Measurements from ENCODE around the gene AIFM3. TPM values are rescaled to one million over a fixed set of nuclear protein-coding genes. Genes with fewer than 3 reads are reported as not detected.

AIFM3 gene
- total and polyA plus RNA-seq, 2 of the 13 experiments (the other 11 are each of a cell fraction or from before 2014, with no cell fraction given), result 9.0 to 15.3 TPM

DNA sequence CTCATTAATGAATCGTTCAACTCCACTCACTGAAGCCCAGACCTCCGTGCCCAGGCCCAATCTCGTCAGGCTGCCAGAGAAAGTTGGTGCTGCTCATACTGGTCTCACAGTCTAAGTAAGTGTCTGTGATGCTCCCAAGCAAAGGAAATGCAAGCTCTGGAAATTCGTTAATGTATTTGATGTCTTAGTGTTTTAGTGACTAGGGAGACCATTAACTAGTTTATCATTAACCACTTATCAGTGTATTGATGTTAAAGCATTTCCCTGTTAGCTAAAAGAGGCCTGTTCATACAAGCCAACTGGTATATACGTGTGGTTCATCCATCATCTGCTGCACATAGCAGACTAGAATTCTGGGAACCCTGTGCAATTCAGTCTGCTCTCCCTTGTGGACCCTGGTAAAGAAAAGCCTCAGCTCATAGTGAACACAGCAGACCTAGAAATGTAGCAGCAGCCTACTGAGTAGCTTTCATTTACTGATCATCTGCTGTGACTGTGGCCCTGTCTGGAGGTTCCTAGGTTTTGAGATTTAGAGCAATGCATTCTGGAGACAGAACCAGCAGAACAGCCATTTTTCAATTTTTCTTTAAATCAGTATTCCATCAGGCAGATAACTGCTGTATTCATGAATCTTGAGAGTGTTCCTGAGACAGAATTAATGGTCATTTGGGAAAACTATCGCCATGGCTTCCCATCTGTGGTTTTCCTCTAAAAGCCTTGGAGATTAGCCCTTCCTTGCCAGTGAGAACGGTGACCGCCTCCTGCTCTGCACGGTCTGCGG lies 15.7 kb upstream of the AIFM3 start (continued):
- TF ChIP-seq, protein P1, sequence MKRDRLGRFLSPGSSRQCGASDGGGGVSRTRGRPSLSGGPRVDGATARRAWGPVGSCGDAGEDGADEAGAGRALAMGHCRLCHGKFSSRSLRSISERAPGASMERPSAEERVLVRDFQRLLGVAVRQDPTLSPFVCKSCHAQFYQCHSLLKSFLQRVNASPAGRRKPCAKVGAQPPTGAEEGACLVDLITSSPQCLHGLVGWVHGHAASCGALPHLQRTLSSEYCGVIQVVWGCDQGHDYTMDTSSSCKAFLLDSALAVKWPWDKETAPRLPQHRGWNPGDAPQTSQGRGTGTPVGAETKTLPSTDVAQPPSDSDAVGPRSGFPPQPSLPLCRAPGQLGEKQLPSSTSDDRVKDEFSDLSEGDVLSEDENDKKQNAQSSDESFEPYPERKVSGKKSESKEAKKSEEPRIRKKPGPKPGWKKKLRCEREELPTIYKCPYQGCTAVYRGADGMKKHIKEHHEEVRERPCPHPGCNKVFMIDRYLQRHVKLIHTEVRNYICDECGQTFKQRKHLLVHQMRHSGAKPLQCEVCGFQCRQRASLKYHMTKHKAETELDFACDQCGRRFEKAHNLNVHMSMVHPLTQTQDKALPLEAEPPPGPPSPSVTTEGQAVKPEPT (CRISPR knock-in tag; IDR thresholded peaks at IDR 0.05; ENCODE audit: low read depth), result no peak
- TF ChIP-seq ZNF441 (CRISPR knock-in tag; IDR thresholded peaks at IDR 0.05; ENCODE audit: borderline replicate concordance), result no peak
- TF ChIP-seq KDM5B (CRISPR knock-in tag; IDR thresholded peaks at IDR 0.05; ENCODE audit: borderline replicate concordance), result no peak; the same call in 1 of the 2 replicates
- no peak for TF ChIP-seq MEF2D (CRISPR knock-in tag; IDR thresholded peaks at IDR 0.05)
- TF ChIP-seq NFE2L1 (CRISPR knock-in tag; IDR thresholded peaks at IDR 0.05; ENCODE audit: borderline replicate concordance), result no peak
- TF ChIP-seq, protein P2, sequence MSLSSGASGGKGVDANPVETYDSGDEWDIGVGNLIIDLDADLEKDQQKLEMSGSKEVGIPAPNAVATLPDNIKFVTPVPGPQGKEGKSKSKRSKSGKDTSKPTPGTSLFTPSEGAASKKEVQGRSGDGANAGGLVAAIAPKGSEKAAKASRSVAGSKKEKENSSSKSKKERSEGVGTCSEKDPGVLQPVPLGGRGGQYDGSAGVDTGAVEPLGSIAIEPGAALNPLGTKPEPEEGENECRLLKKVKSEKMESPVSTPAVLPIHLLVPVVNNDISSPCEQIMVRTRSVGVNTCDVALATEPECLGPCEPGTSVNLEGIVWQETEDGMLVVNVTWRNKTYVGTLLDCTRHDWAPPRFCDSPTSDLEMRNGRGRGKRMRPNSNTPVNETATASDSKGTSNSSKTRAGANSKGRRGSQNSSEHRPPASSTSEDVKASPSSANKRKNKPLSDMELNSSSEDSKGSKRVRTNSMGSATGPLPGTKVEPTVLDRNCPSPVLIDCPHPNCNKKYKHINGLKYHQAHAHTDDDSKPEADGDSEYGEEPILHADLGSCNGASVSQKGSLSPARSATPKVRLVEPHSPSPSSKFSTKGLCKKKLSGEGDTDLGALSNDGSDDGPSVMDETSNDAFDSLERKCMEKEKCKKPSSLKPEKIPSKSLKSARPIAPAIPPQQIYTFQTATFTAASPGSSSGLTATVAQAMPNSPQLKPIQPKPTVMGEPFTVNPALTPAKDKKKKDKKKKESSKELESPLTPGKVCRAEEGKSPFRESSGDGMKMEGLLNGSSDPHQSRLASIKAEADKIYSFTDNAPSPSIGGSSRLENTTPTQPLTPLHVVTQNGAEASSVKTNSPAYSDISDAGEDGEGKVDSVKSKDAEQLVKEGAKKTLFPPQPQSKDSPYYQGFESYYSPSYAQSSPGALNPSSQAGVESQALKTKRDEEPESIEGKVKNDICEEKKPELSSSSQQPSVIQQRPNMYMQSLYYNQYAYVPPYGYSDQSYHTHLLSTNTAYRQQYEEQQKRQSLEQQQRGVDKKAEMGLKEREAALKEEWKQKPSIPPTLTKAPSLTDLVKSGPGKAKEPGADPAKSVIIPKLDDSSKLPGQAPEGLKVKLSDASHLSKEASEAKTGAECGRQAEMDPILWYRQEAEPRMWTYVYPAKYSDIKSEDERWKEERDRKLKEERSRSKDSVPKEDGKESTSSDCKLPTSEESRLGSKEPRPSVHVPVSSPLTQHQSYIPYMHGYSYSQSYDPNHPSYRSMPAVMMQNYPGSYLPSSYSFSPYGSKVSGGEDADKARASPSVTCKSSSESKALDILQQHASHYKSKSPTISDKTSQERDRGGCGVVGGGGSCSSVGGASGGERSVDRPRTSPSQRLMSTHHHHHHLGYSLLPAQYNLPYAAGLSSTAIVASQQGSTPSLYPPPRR (CRISPR knock-in tag; IDR thresholded peaks at IDR 0.05; ENCODE audit: borderline replicate concordance), result peak; percentile 72
- TF ChIP-seq, protein P3, sequence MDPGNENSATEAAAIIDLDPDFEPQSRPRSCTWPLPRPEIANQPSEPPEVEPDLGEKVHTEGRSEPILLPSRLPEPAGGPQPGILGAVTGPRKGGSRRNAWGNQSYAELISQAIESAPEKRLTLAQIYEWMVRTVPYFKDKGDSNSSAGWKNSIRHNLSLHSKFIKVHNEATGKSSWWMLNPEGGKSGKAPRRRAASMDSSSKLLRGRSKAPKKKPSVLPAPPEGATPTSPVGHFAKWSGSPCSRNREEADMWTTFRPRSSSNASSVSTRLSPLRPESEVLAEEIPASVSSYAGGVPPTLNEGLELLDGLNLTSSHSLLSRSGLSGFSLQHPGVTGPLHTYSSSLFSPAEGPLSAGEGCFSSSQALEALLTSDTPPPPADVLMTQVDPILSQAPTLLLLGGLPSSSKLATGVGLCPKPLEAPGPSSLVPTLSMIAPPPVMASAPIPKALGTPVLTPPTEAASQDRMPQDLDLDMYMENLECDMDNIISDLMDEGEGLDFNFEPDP (CRISPR knock-in tag; conservative IDR thresholded peaks at IDR 0.05), result no peak
- no peak for TF ChIP-seq GATAD1 (CRISPR knock-in tag; IDR thresholded peaks at IDR 0.05)
- peak; percentile 69 for TF ChIP-seq HDAC2 (CRISPR knock-in tag; IDR thresholded peaks at IDR 0.05)
- TF ChIP-seq ZNF607 (CRISPR knock-in tag; IDR thresholded peaks at IDR 0.05; ENCODE audit: borderline replicate concordance), result no peak
- no peak for TF ChIP-seq ZNF225 (CRISPR knock-in tag; IDR thresholded peaks at IDR 0.05)
- TF ChIP-seq ZNF530 (CRISPR knock-in tag; IDR thresholded peaks at IDR 0.05; ENCODE audit: low read depth), result no peak
- TF ChIP-seq ZNF282 (IDR thresholded peaks at IDR 0.05; ENCODE audit: partially characterized antibody), result no peak
- TF ChIP-seq MAFF (IDR thresholded peaks at IDR 0.05; ENCODE audit: low read depth, low read length), result peak; percentile 26; the same call in 1 of the 2 replicates
- TF ChIP-seq KDM5A (IDR thresholded peaks at IDR 0.05; ENCODE audit: borderline replicate concordance, low read length), result no peak
- no peak for TF ChIP-seq ZNF569 (CRISPR knock-in tag; IDR thresholded peaks at IDR 0.05; ENCODE audit: borderline replicate concordance)
- TF ChIP-seq SMAD9 (CRISPR knock-in tag; IDR thresholded peaks at IDR 0.05), result no peak
- no peak for TF ChIP-seq MAFK (conservative IDR thresholded peaks at IDR 0.05 in 1 of 2, IDR thresholded peaks at IDR 0.05 in 1 of 2; ENCODE audit: low read length in 2 of 2)
- no peak for TF ChIP-seq ZNF713 (CRISPR knock-in tag; IDR thresholded peaks at IDR 0.05)
- TF ChIP-seq NR2F1 (CRISPR knock-in tag; IDR thresholded peaks at IDR 0.05), result no peak
- TF ChIP-seq CHD2 (IDR thresholded peaks at IDR 0.05; ENCODE audit: low read depth, low read length), result no peak
- no peak for TF ChIP-seq FLYWCH1 (CRISPR knock-in tag; IDR thresholded peaks at IDR 0.05)
